GM21423 (cell line): ENCODE results near the gene AKT3.
"Not testable (repeated sequence)": the region's sequence is repeated elsewhere in the genome, so short reads cannot be mapped to it uniquely, and the experiment has no call there.

Experiments
- ATAC-seq: cut with Tn5 transposase; IDR thresholded peaks from one replicate; pipeline ENCODE4 v1.9.1; 2021; ENCODE audit warnings: mild to moderate bottlenecking, moderate library complexity; ENCODE audit not compliant: unreplicated experiment

AKT3 gene

GRCh38 chr1:243710467-243710866 lies 139.6 kb downstream of the AKT3 start:
- ATAC-seq = no peak

- no peak for ATAC-seq
Observed at GRCh38 chr1:243708210-243708609, 141.8 kb downstream of the AKT3 start.

GRCh38 chr1:243706563-243706962 lies 143.5 kb downstream of the AKT3 start:
- ATAC-seq = no peak

DNA sequence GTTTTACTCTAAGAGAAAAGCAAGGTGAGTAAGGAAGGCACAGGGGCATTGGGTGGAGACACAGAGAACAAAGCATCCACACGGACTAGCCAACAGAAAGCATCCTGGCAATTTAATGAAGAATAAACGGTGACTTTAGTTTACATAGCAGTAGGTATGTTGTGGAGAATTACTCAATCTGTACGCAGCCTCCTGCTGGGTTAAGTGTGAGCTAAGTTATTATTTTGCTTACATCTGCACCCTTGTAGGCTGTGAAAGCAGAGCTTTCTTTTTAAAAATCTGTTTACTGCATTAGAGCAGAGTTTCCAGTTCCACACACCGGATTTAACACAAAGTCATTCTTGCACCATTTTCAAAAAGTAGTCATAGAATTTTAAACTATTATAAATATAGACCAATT lies 144.5 kb downstream of the AKT3 start:
- ATAC-seq = no peak

- no peak for ATAC-seq
Observed at GRCh38 chr1:243701872-243702271, 148.2 kb downstream of the AKT3 start.

- ATAC-seq = no peak
Observed at GRCh38 chr1:243693800-243694199, 156.2 kb downstream of the AKT3 start.

- peak; percentile 48 for ATAC-seq
Observed at GRCh38 chr1:243686159-243686558, 163.9 kb downstream of the AKT3 start.

DNA sequence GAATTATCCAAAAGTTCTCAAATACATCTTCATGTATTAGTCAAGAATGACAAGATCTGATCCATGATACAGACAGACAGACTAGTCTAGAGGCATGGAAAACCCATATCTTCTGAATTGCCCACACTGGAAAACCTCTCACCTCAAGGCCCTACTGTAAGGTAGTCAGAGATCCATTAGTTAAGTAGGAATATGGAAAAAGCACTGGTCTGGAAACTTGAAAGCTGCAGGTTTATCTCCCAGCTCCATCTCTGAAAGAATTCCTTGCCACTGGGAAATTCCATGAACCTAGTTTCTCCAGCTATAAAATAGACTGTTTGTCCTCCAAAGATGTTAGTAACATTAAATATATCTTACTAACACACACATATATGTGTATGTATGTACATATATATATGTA lies 169.2 kb downstream of the AKT3 start:
- ATAC-seq = no peak

- no peak for ATAC-seq
Observed at GRCh38 chr1:243672539-243673074, 177.4 kb downstream of the AKT3 start.

- peak; percentile 68 for ATAC-seq
Observed at GRCh38 chr1:243667591-243667990, 182.5 kb downstream of the AKT3 start.

GRCh38 chr1:243667133-243667532 lies 182.9 kb downstream of the AKT3 start:
- no peak for ATAC-seq

DNA sequence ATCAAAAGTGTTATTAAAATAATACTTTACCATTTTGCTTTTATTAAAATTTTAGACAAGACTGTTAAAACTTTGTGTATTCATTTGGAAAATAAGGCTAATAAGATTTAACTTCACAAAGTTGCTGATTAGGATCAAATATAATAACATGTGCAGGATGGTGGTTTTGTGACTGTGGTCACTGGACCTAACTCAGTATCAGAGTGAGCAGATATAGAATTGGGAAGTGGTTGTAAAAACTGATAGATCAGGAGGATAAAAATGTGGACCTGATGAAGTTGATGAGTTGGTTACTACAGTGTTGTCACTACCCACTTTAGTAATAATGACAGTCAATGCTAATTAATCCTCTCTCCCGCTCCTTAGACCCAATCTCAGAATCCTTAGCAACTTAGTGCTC lies 186.4 kb downstream of the AKT3 start:
- ATAC-seq = no peak

DNA sequence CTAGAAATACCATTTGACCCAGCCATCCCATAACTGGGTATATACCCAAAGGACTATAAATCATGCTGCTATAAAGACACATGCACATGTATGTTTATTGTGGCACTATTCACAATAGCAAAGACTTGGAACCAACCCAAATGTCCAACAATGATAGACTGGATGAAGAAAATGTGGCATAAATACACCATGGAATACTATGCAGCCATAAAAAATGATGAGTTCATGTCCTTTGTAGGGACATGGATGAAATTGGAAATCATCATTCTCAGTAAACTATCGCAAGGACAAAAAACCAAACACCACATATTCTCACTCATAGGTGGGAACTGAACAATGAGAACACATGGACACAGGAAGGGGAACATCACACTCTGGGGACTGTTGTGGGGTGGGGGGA lies 187.9 kb downstream of the AKT3 start:
- not testable (repeated sequence) for ATAC-seq

GRCh38 chr1:243658594-243659105 lies 191.4 kb downstream of the AKT3 start:
- ATAC-seq = no peak

- no peak for ATAC-seq
Observed at GRCh38 chr1:243657793-243658192, 192.2 kb downstream of the AKT3 start.

DNA sequence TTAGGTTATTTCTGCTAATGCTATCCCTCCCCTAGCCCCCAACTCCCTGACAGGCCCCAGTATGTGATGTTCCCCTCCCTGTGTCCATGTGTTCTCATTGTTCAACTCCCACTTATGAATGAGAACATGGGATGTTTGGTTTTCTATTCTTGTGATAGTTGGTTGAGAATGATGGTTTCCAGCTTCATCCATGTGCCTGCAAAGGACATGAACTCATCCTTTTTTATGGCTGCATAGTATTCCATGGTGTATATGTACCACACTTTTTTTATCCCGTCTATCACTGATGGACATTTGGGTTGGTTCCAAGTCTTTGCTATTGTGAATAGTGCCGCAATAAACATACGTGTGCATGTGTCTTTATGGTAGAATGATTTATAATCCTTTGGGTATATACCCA lies 200.5 kb downstream of the AKT3 start:
- not testable (repeated sequence) for ATAC-seq

DNA sequence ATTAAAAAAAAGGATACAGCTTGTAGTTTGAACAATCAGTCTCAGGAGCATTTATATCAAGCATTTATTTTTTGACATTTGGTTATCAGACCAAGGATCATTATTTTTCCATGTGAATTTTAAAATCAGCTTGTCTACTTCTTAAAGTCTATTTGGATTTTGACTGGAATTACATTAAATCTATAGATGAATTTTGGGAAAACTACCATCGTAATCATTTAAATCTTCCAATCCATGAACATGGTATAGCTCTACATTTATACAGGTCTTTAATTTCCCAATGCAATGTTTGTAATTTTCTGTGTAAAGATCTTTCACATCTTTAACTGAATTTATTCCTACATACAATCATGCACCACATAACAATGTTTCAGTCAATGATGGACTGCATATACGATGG lies 203.2 kb downstream of the AKT3 start:
- ATAC-seq = no peak

GRCh38 chr1:243645281-243645680 lies 204.8 kb downstream of the AKT3 start:
- no peak for ATAC-seq

- ATAC-seq = no peak
Observed at GRCh38 chr1:243642936-243643335, 207.1 kb downstream of the AKT3 start.

DNA sequence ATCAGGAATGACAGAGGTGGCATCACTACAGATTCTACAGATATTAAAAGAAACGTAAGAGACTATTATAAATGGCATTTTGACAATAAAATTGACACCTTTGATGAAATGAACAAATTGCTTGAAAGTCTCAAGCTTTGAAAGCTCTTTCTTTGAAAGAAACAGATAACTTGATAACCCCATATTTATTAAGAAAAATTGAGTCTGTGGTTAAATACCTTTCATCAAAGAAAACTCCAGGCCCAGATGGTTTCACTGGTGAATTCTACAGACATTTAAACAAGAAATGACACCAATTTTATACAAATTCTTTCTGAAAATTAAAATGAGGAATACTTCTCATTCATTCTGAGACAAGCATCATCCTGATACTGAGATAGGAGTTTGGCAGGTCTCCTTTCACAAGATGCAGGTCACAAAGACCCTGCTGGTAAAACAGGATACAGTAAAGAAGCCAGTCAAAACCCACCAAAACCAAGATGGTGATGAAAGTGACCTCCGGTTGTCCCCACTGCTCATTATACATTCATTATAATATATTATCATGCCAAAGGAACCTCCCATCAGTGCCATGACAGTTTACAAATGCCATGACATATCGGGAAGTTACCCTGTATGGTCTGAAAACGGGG lies 210.9 kb downstream of the AKT3 start:
- ATAC-seq = no peak

DNA sequence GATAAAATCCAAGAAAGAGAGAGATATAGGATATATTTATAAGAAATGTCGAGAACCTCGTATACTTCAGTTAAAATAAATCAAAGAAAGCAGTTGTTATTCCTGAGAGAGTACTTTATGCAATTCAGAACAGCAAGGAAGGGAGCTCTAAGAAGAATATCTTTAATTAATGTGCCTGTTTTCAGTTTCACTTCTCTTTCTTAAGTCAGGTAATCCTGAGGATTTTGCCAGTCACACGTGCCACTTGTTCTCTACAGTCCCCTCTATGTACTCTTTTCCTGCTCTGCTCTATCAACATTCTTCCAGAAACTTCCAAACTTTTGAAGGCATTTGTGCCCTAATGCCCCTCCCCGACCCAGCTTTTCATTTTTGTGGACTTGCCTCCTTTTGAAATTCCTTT lies 211.9 kb downstream of the AKT3 start:
- no peak for ATAC-seq

- no peak for ATAC-seq
Observed at GRCh38 chr1:243628476-243628907, 221.6 kb downstream of the AKT3 start.

- no peak for ATAC-seq
Observed at GRCh38 chr1:243623841-243624240, 226.2 kb downstream of the AKT3 start.
